ENCODE data around the gene REEP6. TPM values are rescaled to one million over a fixed set of nuclear protein-coding genes. Genes with fewer than 3 reads are reported as not detected.

Gene REEP6
- total and polyA plus RNA-seq, 2 of the 8 experiments (the other 6 are each of a cell fraction or from before 2014, with no cell fraction given) = 12.6 to 20.7 TPM

DNA sequence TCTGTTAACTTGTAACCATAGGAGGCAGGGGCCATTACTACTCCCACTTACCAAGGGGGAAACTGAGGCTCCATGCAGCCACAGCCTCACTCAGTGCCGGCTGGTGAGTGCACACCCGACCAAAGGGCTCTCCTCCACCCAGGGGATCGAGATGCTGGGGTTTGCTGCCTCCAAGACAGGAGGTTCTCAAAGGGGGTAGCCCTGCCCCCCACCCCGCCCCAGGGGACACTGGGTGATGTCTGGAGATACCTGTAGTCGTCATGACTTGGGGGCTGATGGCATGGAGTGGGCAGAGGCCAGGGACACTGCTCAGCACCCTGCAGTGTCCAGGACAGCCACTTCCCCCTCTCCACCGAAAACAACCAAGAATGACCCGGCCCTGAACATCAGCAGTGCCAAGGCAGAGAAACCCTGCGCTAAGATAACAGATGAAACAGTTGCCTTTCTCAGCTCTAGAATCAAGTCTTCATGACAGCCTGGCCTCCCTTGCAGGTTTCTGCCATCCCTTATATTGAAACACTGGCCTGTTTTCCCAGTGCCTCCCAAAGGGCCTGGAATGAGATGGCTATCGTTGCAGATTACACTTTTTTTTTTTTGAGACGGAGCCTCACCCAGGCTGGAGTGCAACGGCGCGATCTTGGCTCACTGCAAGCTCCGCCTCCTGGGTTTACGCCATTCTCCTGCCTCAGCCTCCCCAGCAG, 3.3 kb downstream of the REEP6 start (continued):
- TF ChIP-seq, protein P1, sequence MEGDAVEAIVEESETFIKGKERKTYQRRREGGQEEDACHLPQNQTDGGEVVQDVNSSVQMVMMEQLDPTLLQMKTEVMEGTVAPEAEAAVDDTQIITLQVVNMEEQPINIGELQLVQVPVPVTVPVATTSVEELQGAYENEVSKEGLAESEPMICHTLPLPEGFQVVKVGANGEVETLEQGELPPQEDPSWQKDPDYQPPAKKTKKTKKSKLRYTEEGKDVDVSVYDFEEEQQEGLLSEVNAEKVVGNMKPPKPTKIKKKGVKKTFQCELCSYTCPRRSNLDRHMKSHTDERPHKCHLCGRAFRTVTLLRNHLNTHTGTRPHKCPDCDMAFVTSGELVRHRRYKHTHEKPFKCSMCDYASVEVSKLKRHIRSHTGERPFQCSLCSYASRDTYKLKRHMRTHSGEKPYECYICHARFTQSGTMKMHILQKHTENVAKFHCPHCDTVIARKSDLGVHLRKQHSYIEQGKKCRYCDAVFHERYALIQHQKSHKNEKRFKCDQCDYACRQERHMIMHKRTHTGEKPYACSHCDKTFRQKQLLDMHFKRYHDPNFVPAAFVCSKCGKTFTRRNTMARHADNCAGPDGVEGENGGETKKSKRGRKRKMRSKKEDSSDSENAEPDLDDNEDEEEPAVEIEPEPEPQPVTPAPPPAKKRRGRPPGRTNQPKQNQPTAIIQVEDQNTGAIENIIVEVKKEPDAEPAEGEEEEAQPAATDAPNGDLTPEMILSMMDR (IDR thresholded peaks at IDR 0.05; ENCODE audit: control extremely low read depth in 1 of 3, insufficient read depth in 1 of 3, low read depth in 1 of 3, low read length in 3 of 3) = no peak
- TF ChIP-seq CTBP2 (IDR thresholded peaks at IDR 0.05; ENCODE audit: borderline replicate concordance, insufficient read depth, insufficient read length, low read length) = no peak
- TF ChIP-seq CREB1 (IDR thresholded peaks at IDR 0.05) = no peak
- TF ChIP-seq EP300 (IDR thresholded peaks at IDR 0.05; ENCODE audit: borderline replicate concordance in 1 of 2, low read depth in 2 of 2, low read length in 2 of 2) = no peak
- TF ChIP-seq RBBP5 (IDR thresholded peaks at IDR 0.05; ENCODE audit: borderline replicate concordance, low read depth, low read length) = no peak
- no peak for TF ChIP-seq SAP30 (IDR thresholded peaks at IDR 0.05; ENCODE audit: insufficient read depth, insufficient replicate concordance, low read length)

All from H1 (cell line).